DOHH2 (cell line): Measurements from ENCODE around the gene EOGT.

ENCODE experiments used
- H3F3A ChIP-seq: fragments of 200-600 bp; sonication (generic), shearing (Covaris generic); 2 replicates; pipeline ENCODE4 v1.6.0; 2016; ENCODE audit warnings: antibody characterized with exemption, mild to moderate bottlenecking; ENCODE audit not compliant: control insufficient read depth, insufficient read depth
- H3K27ac ChIP-seq: fragments of 200-600 bp; sonication (generic); 2 replicates; pipeline ENCODE4 v1.5.1; 2014; ENCODE audit warnings: low read depth, mild to moderate bottlenecking, low read length, moderate library complexity
- H3K27me3 ChIP-seq: fragments of 200-600 bp; sonication (generic); 2 replicates; pipeline ENCODE4 v1.6.1; 2014; ENCODE audit warnings: mild to moderate bottlenecking, low read length, mixed read lengths; ENCODE audit not compliant: control insufficient read depth
- H3K36me3 ChIP-seq: fragments of 200-600 bp; sonication (generic); 2 replicates; pipeline ENCODE4 v1.6.1; 2014; ENCODE audit warnings: mild to moderate bottlenecking, low read length, moderate library complexity, mixed read lengths; ENCODE audit not compliant: control insufficient read depth
- H3K4me1 ChIP-seq: fragments of 200-600 bp; sonication (generic); 2 replicates; pipeline ENCODE4 v1.6.1; 2014; ENCODE audit warnings: mild to moderate bottlenecking, low read length, mixed read lengths; ENCODE audit not compliant: control insufficient read depth
- H3K4me2 ChIP-seq: fragments of 200-600 bp; sonication (generic); 2 replicates; pipeline ENCODE4 v1.6.0; 2014; ENCODE audit warnings: mild to moderate bottlenecking, low read length, moderate library complexity
- H3K4me3 ChIP-seq: fragments of 200-600 bp; sonication (generic); 2 replicates; pipeline ENCODE4 v1.5.1; 2014; ENCODE audit warnings: mild to moderate bottlenecking, low read length, mixed read lengths
- H3K79me2 ChIP-seq: fragments of 200-600 bp; sonication (generic); 2 replicates; pipeline ENCODE4 v1.6.1; 2014; ENCODE audit warnings: mild to moderate bottlenecking, low read length, mixed read lengths; ENCODE audit not compliant: control insufficient read depth
- H3K9me2 ChIP-seq: fragments of 200-600 bp; sonication (generic); replicated peaks from 2 replicates; pipeline ENCODE4 v1.6.1; 2014; ENCODE audit warnings: mild to moderate bottlenecking, low read length, mixed read lengths; ENCODE audit not compliant: control insufficient read depth
- H3K9me3 ChIP-seq: fragments of 200-600 bp; sonication (generic); 2 replicates; pipeline ENCODE4 v1.6.1; 2014; ENCODE audit warnings: antibody characterized with exemption, low read length, mixed read lengths; ENCODE audit not compliant: control insufficient read depth, insufficient read depth
- H4K20me1 ChIP-seq: fragments of 200-600 bp; sonication (generic); 2 replicates; pipeline ENCODE4 v1.6.0; 2014; ENCODE audit warnings: low read depth, mild to moderate bottlenecking, antibody characterized with exemption, low read length, moderate library complexity; ENCODE audit not compliant: control insufficient read depth, insufficient read depth
- EZH2phosphoT487 ChIP-seq: fragments of 200-600 bp; sonication (generic); IDR thresholded peaks from 2 replicates; pipeline ENCODE4 v1.6.1; 2017; ENCODE audit warnings: borderline replicate concordance, mild to moderate bottlenecking, antibody characterized with exemption, low read length, moderate library complexity, mixed read lengths
- TF ChIP-seq, protein P1 (sequence below): fragments of 200-600 bp; sonication (generic); IDR thresholded peaks from one replicate; pipeline ENCODE4 v1.5.1; 2014; ENCODE audit warnings: antibody characterized with exemption, mild to moderate bottlenecking, low read depth, low read length; ENCODE audit not compliant: poor library complexity, severe bottlenecking

EOGT gene

DNA sequence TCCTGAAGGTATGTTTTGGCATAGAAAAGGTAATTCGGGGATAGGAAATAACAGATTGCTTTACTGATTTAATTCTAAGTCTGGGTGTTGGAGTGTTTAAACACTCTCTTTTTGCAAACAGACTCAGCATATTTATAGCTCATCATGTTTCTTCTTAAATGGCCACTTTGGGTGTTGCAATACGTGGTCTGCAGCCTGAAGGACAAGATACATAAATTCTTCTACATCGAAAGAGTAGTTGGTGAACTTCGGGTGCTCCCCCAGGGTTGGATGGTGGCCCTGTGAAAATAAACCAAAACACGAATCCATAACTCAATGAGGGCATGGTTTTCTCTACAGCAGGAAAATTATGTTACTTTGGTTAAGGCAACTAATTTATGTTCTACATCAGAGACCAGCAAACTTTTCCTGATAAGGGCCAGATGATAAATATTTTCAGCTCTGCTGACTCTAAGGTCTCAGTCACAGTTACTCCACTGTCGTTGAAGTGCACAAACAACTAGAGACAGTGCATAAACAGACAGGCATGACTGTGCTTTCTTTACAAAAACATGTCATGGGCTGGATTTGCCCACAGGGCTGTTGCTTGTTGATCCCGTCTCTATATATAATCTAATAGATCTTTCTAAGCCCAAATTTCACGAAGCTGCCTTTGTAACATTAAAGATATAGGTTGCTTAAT, 35.9 kb downstream of the EOGT start:
- Histone ChIP-seq H3K27me3 (no peaks in the 10 kb centered on the region), H3F3A (no peaks in the 10 kb centered on the region), H3K79me2 (no peaks in the 10 kb centered on the region), H3K36me3 (no peaks in the 10 kb centered on the region), H3K4me3 (no peak overlapping the region), H3K9me3 (no peaks in the 10 kb centered on the region), H3K4me2 (no peak overlapping the region), H3K9me2 (no peaks in the 10 kb centered on the region), H3K27ac (no peak overlapping the region), H4K20me1 (no peaks in the 10 kb centered on the region), H3K4me1 (no peaks in the 10 kb centered on the region)
- TF ChIP-seq, protein P1, sequence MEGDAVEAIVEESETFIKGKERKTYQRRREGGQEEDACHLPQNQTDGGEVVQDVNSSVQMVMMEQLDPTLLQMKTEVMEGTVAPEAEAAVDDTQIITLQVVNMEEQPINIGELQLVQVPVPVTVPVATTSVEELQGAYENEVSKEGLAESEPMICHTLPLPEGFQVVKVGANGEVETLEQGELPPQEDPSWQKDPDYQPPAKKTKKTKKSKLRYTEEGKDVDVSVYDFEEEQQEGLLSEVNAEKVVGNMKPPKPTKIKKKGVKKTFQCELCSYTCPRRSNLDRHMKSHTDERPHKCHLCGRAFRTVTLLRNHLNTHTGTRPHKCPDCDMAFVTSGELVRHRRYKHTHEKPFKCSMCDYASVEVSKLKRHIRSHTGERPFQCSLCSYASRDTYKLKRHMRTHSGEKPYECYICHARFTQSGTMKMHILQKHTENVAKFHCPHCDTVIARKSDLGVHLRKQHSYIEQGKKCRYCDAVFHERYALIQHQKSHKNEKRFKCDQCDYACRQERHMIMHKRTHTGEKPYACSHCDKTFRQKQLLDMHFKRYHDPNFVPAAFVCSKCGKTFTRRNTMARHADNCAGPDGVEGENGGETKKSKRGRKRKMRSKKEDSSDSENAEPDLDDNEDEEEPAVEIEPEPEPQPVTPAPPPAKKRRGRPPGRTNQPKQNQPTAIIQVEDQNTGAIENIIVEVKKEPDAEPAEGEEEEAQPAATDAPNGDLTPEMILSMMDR: no peak
- no peak for TF ChIP-seq EZH2phosphoT487

DNA sequence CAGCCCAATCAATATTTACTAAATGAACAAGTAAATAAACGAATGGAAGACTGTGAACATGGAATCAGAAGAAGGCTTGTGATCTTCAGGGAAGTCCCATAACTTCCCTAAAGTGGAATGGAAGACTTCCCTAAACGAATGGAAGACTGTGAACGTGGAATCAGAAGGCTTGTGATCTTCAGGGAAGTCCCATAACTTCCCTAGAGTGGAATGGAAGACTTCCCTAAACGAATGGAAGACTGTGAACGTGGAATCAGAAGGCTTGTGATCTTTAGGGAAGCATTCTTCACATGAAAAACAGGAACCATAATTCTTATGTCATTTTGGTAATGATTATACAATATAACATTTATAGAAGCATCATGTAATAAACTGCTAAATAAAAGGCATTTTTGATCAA, 38.8 kb downstream of the EOGT start:
- Histone ChIP-seq H4K20me1 (no peaks in the 10 kb centered on the region), H3K4me3 (no peak overlapping the region), H3K36me3 (no peaks in the 10 kb centered on the region), H3K27ac (no peak overlapping the region), H3K27me3 (peaks cover 8% of the 10 kb centered on the region; the same call in 1 of the 2 replicates), H3F3A (no peaks in the 10 kb centered on the region), H3K4me2 (no peak overlapping the region), H3K4me1 (no peaks in the 10 kb centered on the region), H3K79me2 (no peaks in the 10 kb centered on the region), H3K9me2 (no peaks in the 10 kb centered on the region), H3K9me3 (no peaks in the 10 kb centered on the region)
- TF ChIP-seq, protein P1: no peak
- no peak for TF ChIP-seq EZH2phosphoT487

GRCh38 chr3:68973639-68974038, 39.8 kb downstream of the EOGT start:
- Histone ChIP-seq H3K27ac (no peak overlapping the region), H3K4me2 (no peak overlapping the region)

More at GRCh38 chr3:68973639-68974038, 39.8 kb downstream of the EOGT start:
- no peaks in the 10 kb centered on the region for H3K9me3 ChIP-seq
- peaks cover 8% of the 10 kb centered on the region; the same call in 1 of the 2 replicates for H3K27me3 ChIP-seq
- no peak overlapping the region for H3K4me3 ChIP-seq
- TF ChIP-seq, protein P1: no peak
- no peaks in the 10 kb centered on the region for H3F3A ChIP-seq
- H3K36me3 ChIP-seq: no peaks in the 10 kb centered on the region
- no peaks in the 10 kb centered on the region for H3K9me2 ChIP-seq
- H4K20me1 ChIP-seq: no peaks in the 10 kb centered on the region
- no peaks in the 10 kb centered on the region for H3K4me1 ChIP-seq
- H3K79me2 ChIP-seq: no peaks in the 10 kb centered on the region
